GM21717 (cell line): ENCODE data around the gene CARHSP1.
"Not testable (repeated sequence)": the region's sequence is repeated elsewhere in the genome, so short reads cannot be mapped to it uniquely, and the experiment has no call there.

Experiments
- ATAC-seq: cut with Tn5 transposase; IDR thresholded peaks from one replicate; pipeline ENCODE4 v1.9.1; 2021; ENCODE audit warnings: mild to moderate bottlenecking, moderate library complexity; ENCODE audit not compliant: unreplicated experiment

Gene CARHSP1

GRCh38 chr16:8858994-8859912 lies 9.6 kb downstream of the CARHSP1 start:
- ATAC-seq = no peak

DNA sequence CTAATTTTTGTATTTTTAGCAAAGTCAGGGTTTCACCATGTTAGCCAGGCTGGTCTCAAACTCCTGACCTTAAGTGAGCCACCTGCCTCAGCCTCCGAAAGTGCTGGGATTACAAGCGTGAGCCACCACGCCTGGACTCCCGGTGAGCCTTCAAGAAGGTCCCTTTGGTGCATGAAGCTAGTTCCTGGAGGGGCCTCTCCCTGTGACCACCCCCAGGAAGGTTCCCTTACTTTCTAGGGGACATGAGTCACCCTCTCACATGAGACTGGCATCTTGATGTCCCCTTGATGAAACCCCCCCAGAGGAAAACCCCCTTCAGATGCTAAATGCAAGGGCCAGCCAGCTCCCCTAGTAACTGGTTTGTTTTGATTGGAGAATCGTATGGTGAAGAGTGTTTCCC lies 12.8 kb downstream of the CARHSP1 start:
- ATAC-seq = no peak

- ATAC-seq = no peak
Measured at GRCh38 chr16:8855051-8855786, 13.6 kb downstream of the CARHSP1 start.

DNA sequence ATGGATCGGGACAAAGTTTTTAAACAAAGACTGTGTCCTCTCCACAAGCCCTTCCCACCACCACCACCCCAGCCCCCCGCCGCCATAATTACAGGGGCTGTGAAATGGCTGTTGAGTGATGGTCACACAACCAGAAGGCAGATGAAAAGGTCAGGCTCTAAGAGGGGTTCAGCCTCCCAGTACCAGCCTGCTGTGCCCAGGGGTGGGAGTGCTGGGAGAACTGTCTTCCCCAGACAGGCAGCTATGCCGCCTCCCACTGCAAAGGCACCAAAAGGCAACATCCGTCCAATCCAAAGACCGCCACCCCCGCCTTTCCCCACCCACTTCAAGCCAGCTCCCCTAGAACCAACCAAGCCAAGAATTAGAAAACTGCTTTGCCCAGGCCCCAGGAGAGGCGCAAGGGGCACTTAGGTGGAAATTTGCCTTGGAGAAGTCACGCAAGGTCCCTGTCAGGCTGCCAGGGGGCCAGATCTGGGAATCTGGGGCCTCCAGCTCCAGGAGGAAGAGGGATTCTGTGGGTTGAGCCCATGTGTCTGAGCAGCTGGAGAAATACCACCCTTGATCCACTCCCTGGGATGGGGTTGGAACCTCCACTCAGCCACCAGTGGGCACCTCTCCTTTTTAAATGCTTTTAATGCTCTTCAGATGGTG lies 14.4 kb downstream of the CARHSP1 start:
- no peak for ATAC-seq

- ATAC-seq = no peak
Measured at GRCh38 chr16:8853611-8854010, 15.2 kb downstream of the CARHSP1 start.

DNA sequence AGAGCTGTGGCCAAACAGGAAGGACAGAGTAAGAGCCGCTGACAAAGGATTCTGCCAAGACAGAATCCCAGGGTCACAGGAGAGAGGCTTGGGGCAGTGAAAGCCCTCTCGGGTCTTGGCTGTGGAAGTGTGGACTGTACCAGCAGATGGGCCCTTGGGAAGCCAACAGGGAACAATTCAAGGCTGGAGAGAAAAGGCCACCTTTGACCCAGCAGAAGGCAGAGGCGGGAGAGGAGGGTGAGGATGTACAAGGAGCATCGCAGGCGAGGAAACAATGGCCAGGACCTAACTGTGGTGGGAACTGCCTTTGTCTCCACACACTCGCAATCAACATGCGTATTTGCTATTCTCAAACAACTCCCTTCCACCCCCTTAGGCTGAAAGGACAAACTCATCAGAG lies 15.7 kb downstream of the CARHSP1 start:
- no peak for ATAC-seq

GRCh38 chr16:8852534-8852933 lies 16.3 kb downstream of the CARHSP1 start:
- no peak for ATAC-seq

GRCh38 chr16:8851761-8852403 lies 16.9 kb downstream of the CARHSP1 start:
- ATAC-seq = no peak

DNA sequence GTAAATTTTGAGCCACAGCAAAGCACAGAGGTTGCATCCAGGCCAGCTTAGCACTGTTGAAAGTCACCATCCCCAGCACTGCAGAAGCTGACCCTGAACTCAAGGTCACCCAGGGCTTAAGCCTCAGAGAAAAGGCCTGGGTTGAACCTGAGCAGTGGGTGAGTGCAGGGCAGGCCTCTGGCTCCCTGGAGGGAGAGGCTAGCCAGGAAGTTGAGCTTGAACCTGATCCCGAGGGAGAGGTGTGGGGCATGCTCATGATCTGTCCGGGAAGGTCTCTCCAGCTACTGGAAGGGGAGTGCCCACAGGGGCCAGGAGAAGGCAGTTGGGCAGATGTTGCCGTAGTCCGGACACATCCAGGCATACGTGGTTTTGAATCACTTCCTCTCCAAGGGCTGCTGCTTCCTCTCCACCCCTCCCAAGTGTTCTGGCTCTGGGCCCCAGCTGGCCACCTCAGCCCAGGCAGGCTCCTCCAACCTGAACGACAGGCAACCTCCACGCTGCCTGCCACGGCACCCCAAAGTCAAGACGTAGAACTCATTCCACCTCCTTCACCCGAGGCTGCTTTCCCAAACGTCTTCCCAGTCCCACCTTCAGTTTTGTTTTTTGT lies 18.4 kb downstream of the CARHSP1 start:
- no peak for ATAC-seq

GRCh38 chr16:8849411-8850011 lies 19.3 kb downstream of the CARHSP1 start:
- no peak for ATAC-seq

GRCh38 chr16:8848939-8849391 lies 19.8 kb downstream of the CARHSP1 start:
- no peak for ATAC-seq

- ATAC-seq = no peak
Measured at GRCh38 chr16:8848231-8848938, 20.4 kb downstream of the CARHSP1 start.

DNA sequence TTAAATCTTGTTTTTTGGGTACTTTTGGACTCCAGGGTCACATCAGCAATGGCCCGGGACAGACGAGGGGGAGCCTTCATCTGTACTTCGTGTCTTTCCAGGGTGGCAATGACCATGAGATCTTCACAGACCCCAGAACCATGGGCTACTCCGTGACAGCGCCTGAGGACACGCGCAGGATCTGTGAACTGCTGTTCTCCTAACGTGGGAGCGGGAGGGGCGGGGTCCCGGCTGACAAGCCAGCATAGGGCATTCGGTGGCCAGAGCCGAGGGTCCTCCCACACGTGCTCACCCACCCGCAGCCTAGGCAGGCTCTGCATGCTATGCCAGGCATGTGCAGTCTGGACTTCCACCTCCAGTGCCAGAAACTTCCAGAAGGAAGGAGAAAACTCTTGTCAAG lies 21.2 kb downstream of the CARHSP1 start:
- ATAC-seq = no peak

DNA sequence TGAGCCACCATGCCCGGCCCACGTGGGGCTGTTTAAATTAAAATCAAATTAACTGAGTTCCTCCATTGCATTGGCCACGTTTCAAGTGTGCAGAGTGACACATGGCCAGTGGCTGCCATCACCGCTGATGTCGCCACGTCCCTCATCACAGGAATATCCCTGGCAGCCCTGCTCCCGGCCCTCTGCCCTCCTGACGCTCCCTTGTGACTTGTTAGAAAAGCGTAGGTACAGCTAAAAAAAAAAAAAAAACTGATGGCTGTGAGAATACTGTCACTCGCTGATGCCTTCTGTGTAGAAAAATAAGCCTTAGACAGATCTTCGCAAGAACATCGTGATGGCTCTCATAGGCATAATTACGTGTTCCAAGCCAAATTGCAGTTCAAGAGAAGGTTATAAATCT lies 21.7 kb downstream of the CARHSP1 start:
- no peak for ATAC-seq

- ATAC-seq = no peak
Measured at GRCh38 chr16:8846401-8846932, 22.3 kb downstream of the CARHSP1 start.

DNA sequence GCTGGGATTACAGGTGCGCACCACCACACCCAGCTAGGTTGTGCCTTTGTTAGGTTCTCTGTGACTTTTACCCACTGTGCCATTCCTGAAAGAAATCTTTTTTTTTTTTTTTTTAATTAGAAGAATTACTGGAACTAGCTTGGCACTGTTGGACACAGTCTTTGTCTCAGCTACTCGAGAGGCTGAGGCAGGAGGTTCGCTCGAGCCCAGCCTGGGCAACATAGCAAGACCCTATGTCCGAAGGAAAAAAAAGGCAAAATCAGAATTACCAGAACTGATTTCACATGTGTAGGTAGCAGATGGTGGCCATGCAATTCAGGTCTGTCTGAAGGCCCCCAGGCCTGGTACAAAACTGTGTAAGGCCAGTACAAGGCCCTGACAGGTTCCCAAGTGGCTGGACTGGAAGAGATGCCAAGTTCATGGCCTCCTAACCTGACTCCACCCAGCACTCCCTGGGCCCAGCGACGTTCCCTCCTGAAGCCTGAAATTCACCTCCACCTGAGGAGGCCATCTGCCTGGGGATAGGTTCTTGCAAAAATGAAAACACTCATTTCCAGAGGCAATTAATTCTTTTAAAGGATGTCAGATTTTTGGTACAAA lies 23.0 kb downstream of the CARHSP1 start:
- ATAC-seq = no peak

DNA sequence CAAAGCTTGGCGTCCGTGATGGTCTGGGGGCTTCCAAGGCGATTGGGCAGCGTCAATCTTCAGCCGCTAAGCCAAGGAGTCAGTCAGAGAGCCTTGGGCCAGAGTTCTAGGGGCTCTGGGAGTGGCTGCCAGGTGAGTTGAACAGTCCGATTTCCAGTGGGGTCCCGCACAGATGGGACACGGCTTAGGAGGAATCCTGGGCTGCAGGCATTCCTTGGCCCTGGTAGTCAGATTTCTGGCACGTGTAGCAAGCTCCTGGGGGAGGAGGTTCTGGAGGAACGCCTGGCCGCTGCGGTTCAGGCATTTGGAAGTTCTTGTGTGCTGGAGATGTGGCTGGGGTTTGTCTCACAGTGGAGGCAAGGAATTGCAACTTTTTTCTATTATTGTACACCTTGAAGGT lies 25.5 kb downstream of the CARHSP1 start:
- ATAC-seq = not testable (repeated sequence)

- not testable (repeated sequence) for ATAC-seq
Measured at GRCh38 chr16:8842016-8842415, 26.8 kb downstream of the CARHSP1 start.

DNA sequence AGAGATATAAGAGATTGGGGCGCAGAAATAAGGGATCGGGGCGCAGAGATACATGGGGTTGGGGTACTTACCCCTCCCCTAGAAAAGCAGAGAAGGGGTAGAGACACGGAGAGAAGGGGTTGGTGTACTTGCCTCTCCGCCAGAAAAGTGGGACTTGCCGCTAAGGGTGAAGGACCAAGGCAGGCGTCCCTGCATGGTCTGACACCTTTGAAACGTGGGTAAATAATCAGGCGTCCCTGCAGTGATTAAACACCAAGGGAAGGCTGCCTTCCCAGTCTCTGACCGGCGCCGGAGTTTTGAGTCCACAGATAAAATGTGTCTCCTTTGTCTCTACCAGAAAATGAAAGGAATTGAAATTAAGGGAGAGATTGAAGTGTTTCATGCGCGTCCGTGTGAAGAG lies 31.2 kb downstream of the CARHSP1 start:
- ATAC-seq = not testable (repeated sequence)
